Testis (tissue), 5 donors: ENCODE data around the gene PTGER2. TPM values are rescaled to one million over a fixed set of nuclear protein-coding genes. Genes with fewer than 3 reads are reported as not detected.
A peak's percentile ranks its signal among the peaks of the same experiment; 100 is the strongest.

Experiments used
- DNase-seq: peaks from one replicate; pipeline ENCODE4 v3.0.0-alpha.2; 2019
- H3K27ac ChIP-seq, 2 donors: fragments of 200-600 bp; sonication (generic); one replicate each; pipeline ENCODE4 v1.5.1; 2019
- H3K27me3 ChIP-seq: fragments of 200-600 bp; sonication (generic); one replicate; pipeline ENCODE4 v1.5.1; 2019
- H3K36me3 ChIP-seq: fragments of 200-600 bp; sonication (generic); one replicate; pipeline ENCODE4 v1.5.1; 2017; ENCODE audit warnings: low read depth; ENCODE audit errors: missing control alignments
- H3K4me1 ChIP-seq: fragments of 200-600 bp; sonication (generic); one replicate; pipeline ENCODE4 v1.5.1; 2019
- H3K4me3 ChIP-seq, 2 donors: fragments of 200-600 bp; sonication (generic); one replicate each; pipeline ENCODE4 v1.5.1; 2017 to 2019
- H3K9me3 ChIP-seq: fragments of 200-600 bp; sonication (generic); one replicate; pipeline ENCODE4 v1.5.1; 2017
- POLR2A ChIP-seq: fragments of 450-650 bp; IDR thresholded peaks from one replicate; pipeline ENCODE4 v1.6.1; 2017; ENCODE audit warnings: antibody characterized with exemption, mild to moderate bottlenecking, moderate library complexity
- WGBS, 2 donors: methylation state at CpG; one replicate each; pipeline ENCODE4 v1.1.5; 2018; 5-methylcytosine and 5-hydroxymethylcytosine counted together
- intact Hi-C: fragments of 100-400 bp; cut with DNase I; formaldehyde crosslinking; loops from one replicate; pipeline ENCODE4 v1.15.1; 2023; ENCODE audit warnings: low total_unique reads
- long read RNA-seq, 2 donors: transcript quantifications; one replicate each; lab custom pipeline, GENCODE V29; 2026
- polyA plus RNA-seq: library from polyadenylated mRNA; stranded (reverse); fragments of 350-450 nt; fragmentation: Illumina TruSeq; extraction: RNeasy Lipid Tissue Mini Kit (QIAGEN cat#74804); gene quantifications from one replicate; pipeline ENCODE4 v1.2.3, GENCODE V29; 2014; ENCODE audit warnings: low read depth, low replicate concordance; ENCODE audit not compliant: insufficient read depth
- total RNA-seq, 2 donors: library from RNA; depleted of rRNA; stranded (reverse); fragments of >200 nt; gene quantifications; one replicate each; pipeline ENCODE4 v1.2.3, GENCODE V29; 2016
- TF ChIP-seq, protein P1 (sequence below), 3 experiments: fragments of 450-650 bp in 2 of 3; fragments of 200-600 bp in 1 of 3; sonication (generic) in 1 of 3; IDR thresholded peaks; one replicate each; pipeline ENCODE4 v1.5.1; 2016 to 2019; ENCODE audit warnings: antibody characterized with exemption in 3 of 3, mild to moderate bottlenecking in 2 of 3, moderate library complexity in 1 of 3

Gene PTGER2, protein sequence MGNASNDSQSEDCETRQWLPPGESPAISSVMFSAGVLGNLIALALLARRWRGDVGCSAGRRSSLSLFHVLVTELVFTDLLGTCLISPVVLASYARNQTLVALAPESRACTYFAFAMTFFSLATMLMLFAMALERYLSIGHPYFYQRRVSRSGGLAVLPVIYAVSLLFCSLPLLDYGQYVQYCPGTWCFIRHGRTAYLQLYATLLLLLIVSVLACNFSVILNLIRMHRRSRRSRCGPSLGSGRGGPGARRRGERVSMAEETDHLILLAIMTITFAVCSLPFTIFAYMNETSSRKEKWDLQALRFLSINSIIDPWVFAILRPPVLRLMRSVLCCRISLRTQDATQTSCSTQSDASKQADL
- total RNA-seq (1 to 10 TPM; 2.7 to 4.0 TPM), polyA plus RNA-seq (5.3 TPM)
- long read RNA-seq, donor 1, partial matches to known transcripts = 0 of 2 reads
- long read RNA-seq, donor 1, other reads (novel, unspliced or antisense) = 0 of 2 reads
- long read RNA-seq, donor 2, partial matches to known transcripts = 0 of 1 reads
- long read RNA-seq, donor 2, other reads (novel, unspliced or antisense) = 0 of 1 reads

DNA sequence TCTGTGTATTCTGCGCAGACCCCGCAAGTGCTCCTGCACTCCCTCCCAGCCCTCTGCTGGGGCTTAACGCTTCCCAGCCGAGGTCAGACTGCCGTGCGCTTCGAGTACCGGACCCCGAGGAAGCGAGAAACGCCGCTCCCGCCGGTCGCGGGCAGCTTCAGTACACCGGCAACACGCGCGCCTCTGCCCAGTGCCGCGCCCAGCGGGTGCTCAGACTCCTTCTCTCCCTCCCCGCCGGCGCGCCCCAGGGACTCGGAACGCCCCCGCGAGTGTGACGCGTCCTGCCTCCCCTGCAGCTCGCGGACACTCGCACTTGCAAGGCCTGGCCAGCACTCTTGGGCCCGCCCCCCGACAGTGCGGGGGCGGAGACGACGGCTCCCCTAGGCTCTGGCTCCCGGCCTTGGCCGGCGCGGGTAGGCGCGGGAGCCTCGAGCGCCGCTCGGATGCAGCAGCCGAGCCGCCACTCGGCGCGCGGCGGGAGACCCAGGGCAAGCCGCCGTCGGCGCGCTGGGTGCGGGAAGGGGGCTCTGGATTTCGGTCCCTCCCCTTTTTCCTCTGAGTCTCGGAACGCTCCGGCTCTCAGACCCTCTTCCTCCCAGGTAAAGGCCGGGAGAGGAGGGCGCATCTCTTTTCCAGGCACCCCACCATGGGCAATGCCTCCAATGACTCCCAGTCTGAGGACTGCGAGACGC is at the start of gene PTGER2:
PTGER2 (plus strand) TSS at position 410 of the 692 bp plus-strand sequence; CDS start at position 647, 237 bp downstream.
- Histone ChIP-seq H3K27ac (peak within 1 kb of the TSS; percentile 48 to 84), H3K36me3 (no peaks in the 10 kb centered on the region), H3K4me1 (peaks cover 30% of the 10 kb centered on the region), H3K4me3 (peak within 1 kb of the TSS; percentile 46 to 71), H3K9me3 (no peaks in the 10 kb centered on the region), H3K27me3 (no peaks in the 10 kb centered on the region)
- intact Hi-C loops = no loop called here
- WGBS, 2 donors = 0 to 3% methylated on average over 13 to 69 of the region's 73 CpGs
- peak; percentile 94 for DNase-seq
- TF ChIP-seq, protein P1, sequence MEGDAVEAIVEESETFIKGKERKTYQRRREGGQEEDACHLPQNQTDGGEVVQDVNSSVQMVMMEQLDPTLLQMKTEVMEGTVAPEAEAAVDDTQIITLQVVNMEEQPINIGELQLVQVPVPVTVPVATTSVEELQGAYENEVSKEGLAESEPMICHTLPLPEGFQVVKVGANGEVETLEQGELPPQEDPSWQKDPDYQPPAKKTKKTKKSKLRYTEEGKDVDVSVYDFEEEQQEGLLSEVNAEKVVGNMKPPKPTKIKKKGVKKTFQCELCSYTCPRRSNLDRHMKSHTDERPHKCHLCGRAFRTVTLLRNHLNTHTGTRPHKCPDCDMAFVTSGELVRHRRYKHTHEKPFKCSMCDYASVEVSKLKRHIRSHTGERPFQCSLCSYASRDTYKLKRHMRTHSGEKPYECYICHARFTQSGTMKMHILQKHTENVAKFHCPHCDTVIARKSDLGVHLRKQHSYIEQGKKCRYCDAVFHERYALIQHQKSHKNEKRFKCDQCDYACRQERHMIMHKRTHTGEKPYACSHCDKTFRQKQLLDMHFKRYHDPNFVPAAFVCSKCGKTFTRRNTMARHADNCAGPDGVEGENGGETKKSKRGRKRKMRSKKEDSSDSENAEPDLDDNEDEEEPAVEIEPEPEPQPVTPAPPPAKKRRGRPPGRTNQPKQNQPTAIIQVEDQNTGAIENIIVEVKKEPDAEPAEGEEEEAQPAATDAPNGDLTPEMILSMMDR (IDR thresholded peaks at IDR 0.05) = no peak
- TF ChIP-seq POLR2A = no peak

DNA sequence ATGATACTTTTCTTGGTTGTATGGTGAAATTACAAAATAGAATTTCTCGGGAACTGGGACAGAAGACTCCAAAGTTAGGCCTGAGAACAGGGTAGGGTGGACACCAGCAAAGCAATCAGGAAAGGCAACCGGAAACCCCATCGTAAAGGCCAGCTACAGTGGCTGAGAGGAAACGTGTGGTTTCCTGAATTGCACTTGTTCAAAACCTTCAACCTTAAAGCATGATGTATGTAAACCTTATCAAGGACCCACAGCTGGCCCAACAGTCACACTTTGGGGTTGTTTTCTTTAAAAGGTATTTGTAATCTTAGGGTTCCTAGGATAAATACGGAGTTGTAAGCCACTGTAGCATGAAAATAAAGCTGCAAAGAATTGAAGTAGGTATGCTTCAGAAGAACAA is 48.9 kb upstream of the PTGER2 start:
- TF ChIP-seq, protein P1 (IDR thresholded peaks at IDR 0.05) = no peak
- DNase-seq = no peak
- Histone ChIP-seq H3K4me3 (no peak overlapping the region), H3K27me3 (no peaks in the 10 kb centered on the region), H3K9me3 (no peaks in the 10 kb centered on the region), H3K27ac (no peak overlapping the region), H3K36me3 (no peaks in the 10 kb centered on the region), H3K4me1 (peaks cover 6% of the 10 kb centered on the region)
- intact Hi-C loops = no loop called here
- WGBS, 2 donors = 61 to 73% methylated on average over 5 of the region's 5 CpGs

DNA sequence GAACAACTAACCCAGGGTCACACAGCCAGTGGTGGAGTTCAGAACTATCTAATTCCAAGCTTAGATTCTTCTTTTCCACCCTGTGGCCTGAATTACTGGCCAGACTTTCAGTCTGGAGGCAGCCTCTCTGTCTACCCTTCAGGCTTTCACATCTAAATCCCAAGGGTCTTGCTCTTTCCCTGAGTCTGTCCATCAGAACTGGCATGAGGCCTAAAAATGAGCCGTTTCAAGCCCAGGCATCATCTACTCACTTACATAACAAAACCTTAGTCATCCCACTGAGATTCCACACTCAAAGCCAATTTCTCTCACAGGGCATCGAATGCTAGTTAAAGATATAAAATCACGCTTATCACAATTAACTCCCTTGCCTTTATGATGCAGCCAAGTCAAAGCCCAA is 47.9 kb upstream of the PTGER2 start:
- peak; percentile 21 for DNase-seq
- H3K4me1 ChIP-seq = peaks cover 6% of the 10 kb centered on the region
- H3K4me3 ChIP-seq = no peak overlapping the region
- WGBS, 2 donors = 57 to 66% methylated on average over 3 of the region's 3 CpGs
- no peaks in the 10 kb centered on the region for H3K9me3 ChIP-seq
- no peaks in the 10 kb centered on the region for H3K27me3 ChIP-seq
- intact Hi-C loops = no loop called here
- no peak overlapping the region for H3K27ac ChIP-seq
- no peaks in the 10 kb centered on the region for H3K36me3 ChIP-seq
- TF ChIP-seq, protein P1 (IDR thresholded peaks at IDR 0.05) = no peak
- TF ChIP-seq POLR2A = no peak

DNA sequence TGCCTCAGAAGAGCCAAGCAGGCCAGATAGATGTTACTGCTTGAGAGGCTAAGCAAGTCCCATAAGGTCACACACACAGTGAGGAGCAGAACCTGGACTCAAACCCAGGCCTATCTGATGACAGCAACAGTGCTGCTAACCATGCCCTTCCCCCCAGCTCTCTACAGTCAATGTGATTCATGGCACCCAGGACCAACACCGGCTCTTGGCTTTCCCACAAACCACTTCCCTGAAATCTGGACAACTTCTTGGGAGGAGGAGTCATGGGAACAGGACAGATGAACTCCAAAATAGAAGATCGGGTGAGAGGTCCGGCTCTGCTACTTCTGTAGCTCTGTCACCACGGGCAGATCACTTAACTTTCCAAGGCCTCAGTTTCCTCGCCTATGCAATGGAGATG is 47.3 kb upstream of the PTGER2 start:
- Histone ChIP-seq H3K4me1 (peaks cover 6% of the 10 kb centered on the region), H3K27me3 (no peaks in the 10 kb centered on the region), H3K36me3 (no peaks in the 10 kb centered on the region), H3K27ac (no peak overlapping the region), H3K4me3 (no peak overlapping the region), H3K9me3 (no peaks in the 10 kb centered on the region)
- 43 to 57% methylated on average over 5 of the region's 5 CpGs for WGBS, 2 donors
- intact Hi-C loops = no loop called here
- DNase-seq = no peak
- TF ChIP-seq POLR2A = no peak
- TF ChIP-seq, protein P1 (IDR thresholded peaks at IDR 0.05) = no peak
